Osteoblast (primary cell): ENCODE data around the gene PTPRT. TPM values are rescaled to one million over a fixed set of nuclear protein-coding genes. Genes with fewer than 3 reads are reported as not detected.

Source experiments
- DNase-seq: peaks from one replicate; pipeline ENCODE4 v3.0.0; 2011; ENCODE audit warnings: low spot score, mixed read lengths; ENCODE audit not compliant: insufficient read length; ENCODE audit errors: missing footprints
- H2AFZ ChIP-seq: 2 replicates; pipeline ENCODE4 v1.6.0; 2011; ENCODE audit warnings: mild to moderate bottlenecking, low read length
- H3K27ac ChIP-seq: 2 replicates; pipeline ENCODE4 v1.5.1; 2011; ENCODE audit warnings: mild to moderate bottlenecking, low read depth, low read length, moderate library complexity
- H3K27me3 ChIP-seq: 2 replicates; pipeline ENCODE4 v1.6.0; 2012; ENCODE audit warnings: mild to moderate bottlenecking, control low read depth, inconsistent platforms, low read length, moderate library complexity; ENCODE audit not compliant: insufficient read depth
- H3K36me3 ChIP-seq: 2 replicates; pipeline ENCODE4 v1.5.1; 2011; ENCODE audit warnings: mild to moderate bottlenecking, low read length, control low read depth, moderate library complexity; ENCODE audit not compliant: insufficient read depth
- H3K4me1 ChIP-seq: 2 replicates; pipeline ENCODE4 v1.5.1; 2011; ENCODE audit warnings: mild to moderate bottlenecking, low read length, control low read depth, moderate library complexity; ENCODE audit not compliant: insufficient read depth
- H3K4me2 ChIP-seq: 2 replicates; pipeline ENCODE4 v1.6.0; 2011; ENCODE audit warnings: mild to moderate bottlenecking, low read length; ENCODE audit not compliant: insufficient read depth
- H3K4me3 ChIP-seq: fragments of 200-600 bp; sonication (generic); 3 replicates; pipeline ENCODE4 v1.5.1; 2012; ENCODE audit warnings: mild to moderate bottlenecking, low read length, inconsistent platforms; ENCODE audit not compliant: insufficient read depth
- H3K79me2 ChIP-seq: 2 replicates; pipeline ENCODE4 v1.6.0; 2012; ENCODE audit warnings: mild to moderate bottlenecking, low read length, control low read depth, inconsistent platforms; ENCODE audit not compliant: insufficient read depth
- H3K9me3 ChIP-seq: 2 replicates; pipeline ENCODE4 v1.5.1; 2011; ENCODE audit warnings: low read depth, low read length, control low read depth
- H4K20me1 ChIP-seq: 2 replicates; pipeline ENCODE4 v1.6.0; 2012; ENCODE audit warnings: mild to moderate bottlenecking, low read length, control low read depth; ENCODE audit not compliant: insufficient read depth
- total RNA-seq: library from RNA; depleted of rRNA; stranded (reverse); fragments of >200 nt; gene quantifications from 2 replicates; pipeline ENCODE4 v1.2.3, GENCODE V29; 2012
- TF ChIP-seq, protein P1 (sequence below): IDR thresholded peaks from 2 replicates; pipeline ENCODE4 v1.5.1; 2011; ENCODE audit warnings: mild to moderate bottlenecking, low read depth, low read length, moderate library complexity; ENCODE audit errors: extremely low read depth

The PTPRT gene
- total RNA-seq, 1 donor = not detected

DNA sequence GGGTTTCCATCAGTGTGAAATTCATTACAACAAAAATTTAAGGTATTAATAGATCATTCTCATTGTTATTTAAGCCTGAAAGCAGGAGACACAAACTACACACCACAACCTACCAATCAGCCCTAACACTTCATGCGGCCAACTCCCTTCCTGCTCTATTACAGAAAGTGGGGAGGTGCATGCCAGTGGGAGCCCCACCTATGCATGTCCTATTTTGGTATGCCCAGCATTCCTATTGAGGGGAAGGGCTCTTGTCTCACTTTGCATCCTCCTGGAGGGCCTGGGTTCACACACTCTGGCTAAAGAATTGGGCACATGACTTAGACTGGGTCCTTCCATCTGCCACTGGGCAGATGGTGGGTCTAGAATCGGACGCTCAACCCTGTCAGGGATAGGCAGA lies 450.0 kb downstream of the PTPRT start:
- Histone ChIP-seq H4K20me1 (no peaks in the 10 kb centered on the region), H3K36me3 (no peaks in the 10 kb centered on the region), H3K9me3 (no peaks in the 10 kb centered on the region), H3K27me3 (no peaks in the 10 kb centered on the region), H2AFZ (no peak overlapping the region), H3K4me2 (no peak overlapping the region), H3K4me1 (no peaks in the 10 kb centered on the region), H3K27ac (no peak overlapping the region), H3K79me2 (no peaks in the 10 kb centered on the region), H3K4me3 (no peak overlapping the region)
- TF ChIP-seq, protein P1, sequence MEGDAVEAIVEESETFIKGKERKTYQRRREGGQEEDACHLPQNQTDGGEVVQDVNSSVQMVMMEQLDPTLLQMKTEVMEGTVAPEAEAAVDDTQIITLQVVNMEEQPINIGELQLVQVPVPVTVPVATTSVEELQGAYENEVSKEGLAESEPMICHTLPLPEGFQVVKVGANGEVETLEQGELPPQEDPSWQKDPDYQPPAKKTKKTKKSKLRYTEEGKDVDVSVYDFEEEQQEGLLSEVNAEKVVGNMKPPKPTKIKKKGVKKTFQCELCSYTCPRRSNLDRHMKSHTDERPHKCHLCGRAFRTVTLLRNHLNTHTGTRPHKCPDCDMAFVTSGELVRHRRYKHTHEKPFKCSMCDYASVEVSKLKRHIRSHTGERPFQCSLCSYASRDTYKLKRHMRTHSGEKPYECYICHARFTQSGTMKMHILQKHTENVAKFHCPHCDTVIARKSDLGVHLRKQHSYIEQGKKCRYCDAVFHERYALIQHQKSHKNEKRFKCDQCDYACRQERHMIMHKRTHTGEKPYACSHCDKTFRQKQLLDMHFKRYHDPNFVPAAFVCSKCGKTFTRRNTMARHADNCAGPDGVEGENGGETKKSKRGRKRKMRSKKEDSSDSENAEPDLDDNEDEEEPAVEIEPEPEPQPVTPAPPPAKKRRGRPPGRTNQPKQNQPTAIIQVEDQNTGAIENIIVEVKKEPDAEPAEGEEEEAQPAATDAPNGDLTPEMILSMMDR = no peak
- DNase-seq = no peak

DNA sequence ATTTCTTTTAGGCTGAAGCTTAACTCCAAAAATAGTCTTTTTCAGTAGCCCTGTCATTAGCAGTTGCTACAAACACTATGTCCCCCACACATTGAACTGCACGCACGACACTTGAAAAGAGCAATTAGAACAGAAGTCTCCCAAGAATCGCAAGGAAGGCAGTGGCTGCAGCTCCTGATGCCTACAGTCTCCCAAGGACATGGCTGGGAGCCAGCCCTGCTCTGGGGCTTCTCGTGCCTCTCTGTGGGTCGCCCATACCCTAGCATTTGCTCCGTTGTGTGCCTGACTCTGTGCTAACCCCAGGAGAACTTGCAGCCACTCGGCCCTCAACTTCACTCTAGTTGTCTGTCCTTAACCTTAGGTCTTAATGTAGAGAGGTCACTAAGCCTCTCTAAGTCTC lies 454.2 kb downstream of the PTPRT start:
- H3K36me3 ChIP-seq = no peaks in the 10 kb centered on the region
- no peak overlapping the region for H2AFZ ChIP-seq
- H3K4me2 ChIP-seq = no peak overlapping the region
- H3K4me1 ChIP-seq = no peaks in the 10 kb centered on the region
- TF ChIP-seq, protein P1 = no peak
- DNase-seq = no peak
- no peaks in the 10 kb centered on the region for H3K27me3 ChIP-seq
- no peaks in the 10 kb centered on the region for H4K20me1 ChIP-seq
- no peaks in the 10 kb centered on the region for H3K79me2 ChIP-seq
- no peak overlapping the region for H3K4me3 ChIP-seq
- H3K27ac ChIP-seq = no peak overlapping the region
- no peaks in the 10 kb centered on the region for H3K9me3 ChIP-seq

DNA sequence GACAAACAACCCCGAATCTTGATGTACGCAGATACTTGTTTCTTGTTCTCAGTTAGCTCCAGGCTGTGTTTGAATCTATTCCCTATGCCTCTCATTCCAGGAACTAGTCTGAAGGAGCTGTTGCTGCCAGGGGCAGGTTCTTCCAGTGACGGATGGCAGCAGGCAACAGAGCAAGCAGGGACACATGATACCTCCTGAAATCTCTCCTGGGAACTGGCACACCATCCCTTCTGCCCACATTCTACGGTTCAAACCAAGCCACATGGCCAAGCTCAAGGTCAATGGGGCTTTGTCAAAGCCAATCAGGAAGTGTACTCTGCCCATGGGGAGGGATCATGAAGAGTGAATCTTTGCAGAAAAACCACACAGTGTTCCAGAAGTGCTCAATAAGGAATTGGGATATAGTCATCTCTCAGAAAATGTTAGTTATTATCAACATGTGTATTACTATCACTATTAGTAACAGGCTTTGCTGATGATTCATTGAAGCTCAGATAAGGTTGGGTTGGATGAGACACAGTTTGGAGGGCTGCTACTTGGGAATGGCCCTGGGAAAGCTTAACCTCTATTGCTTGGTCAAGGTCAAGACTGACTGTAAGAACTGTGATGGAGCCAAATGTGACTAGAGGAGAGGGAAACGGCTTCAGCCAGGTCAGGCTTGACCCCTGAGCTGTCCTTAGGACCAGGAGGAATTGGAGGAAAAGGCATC lies 454.9 kb downstream of the PTPRT start:
- H2AFZ ChIP-seq = no peak overlapping the region
- H3K36me3 ChIP-seq = no peaks in the 10 kb centered on the region
- no peak overlapping the region for H3K4me2 ChIP-seq
- H3K27ac ChIP-seq = no peak overlapping the region
- no peaks in the 10 kb centered on the region for H3K9me3 ChIP-seq
- H4K20me1 ChIP-seq = no peaks in the 10 kb centered on the region
- no peaks in the 10 kb centered on the region for H3K79me2 ChIP-seq
- TF ChIP-seq, protein P1 = no peak
- no peak for DNase-seq
- H3K27me3 ChIP-seq = no peaks in the 10 kb centered on the region
- no peaks in the 10 kb centered on the region for H3K4me1 ChIP-seq
- no peak overlapping the region for H3K4me3 ChIP-seq

DNA sequence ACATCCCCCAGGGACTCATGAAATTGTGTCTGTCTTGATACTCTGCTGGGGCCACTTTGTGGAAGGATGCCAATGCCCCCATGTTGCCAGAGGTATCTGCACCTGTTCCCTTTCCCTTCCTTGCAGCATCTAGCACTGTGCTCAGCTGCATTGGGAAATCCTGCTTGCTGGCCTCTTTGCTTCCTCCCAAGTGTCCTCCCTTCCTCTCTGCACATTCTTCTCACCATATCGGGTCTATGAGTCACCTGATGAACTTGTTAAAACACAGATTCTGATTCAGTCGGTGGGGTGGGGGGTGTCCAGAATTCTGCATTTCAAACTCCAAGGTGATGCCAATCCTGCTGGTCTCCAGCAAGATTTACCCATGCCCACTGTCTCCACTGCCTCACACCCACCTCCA lies 467.8 kb downstream of the PTPRT start:
- Histone ChIP-seq H3K27ac (no peak overlapping the region), H3K27me3 (no peaks in the 10 kb centered on the region), H3K9me3 (peaks cover 3% of the 10 kb centered on the region), H3K4me1 (no peaks in the 10 kb centered on the region), H2AFZ (no peak overlapping the region), H3K4me3 (no peak overlapping the region), H3K79me2 (no peaks in the 10 kb centered on the region), H3K36me3 (no peaks in the 10 kb centered on the region), H3K4me2 (no peak overlapping the region), H4K20me1 (no peaks in the 10 kb centered on the region)
- TF ChIP-seq, protein P1 = no peak
- DNase-seq = no peak
